Measurements from ENCODE around the gene ALDH3A2. TPM values are rescaled to one million over a fixed set of nuclear protein-coding genes. Genes with fewer than 3 reads are reported as not detected.
A peak's percentile ranks its signal among the peaks of the same experiment; 100 is the strongest.

ALDH3A2 gene
- total RNA-seq, 1 donor, result 82.2 TPM

DNA sequence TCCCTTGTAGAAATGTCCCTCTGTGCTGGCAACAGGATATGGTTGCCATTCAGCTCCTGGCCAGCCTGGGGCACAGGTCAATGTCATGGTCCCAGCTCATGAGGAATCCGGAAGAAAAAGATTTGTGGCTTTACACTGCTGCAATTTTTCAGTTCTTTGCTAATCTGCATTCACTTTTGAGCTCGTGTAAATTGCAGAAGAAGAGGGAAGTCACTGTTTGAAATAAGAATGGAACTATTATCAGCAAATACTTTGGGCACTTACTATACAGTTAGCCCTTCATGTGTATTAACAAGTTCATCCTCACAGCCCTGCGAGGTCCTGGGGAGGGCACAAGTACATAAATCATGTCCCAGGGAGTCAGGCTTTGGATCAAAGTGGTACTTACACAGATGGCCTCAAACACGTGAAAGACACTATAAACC is 53.7 kb downstream of the ALDH3A2 start:
- Histone ChIP-seq H3K9me3 (ENCODE audit: low read depth, low read length) (no peaks in the 10 kb centered on the region), H3K4me2 (ENCODE audit: insufficient read depth, low read length) (no peak overlapping the region), H2AFZ (ENCODE audit: low read length) (no peak overlapping the region), H3K27ac (ENCODE audit: low read depth, low read length) (no peak overlapping the region), H3K4me1 (ENCODE audit: insufficient read depth, low read length) (no peaks in the 10 kb centered on the region), H3K27me3 (ENCODE audit: insufficient read depth, low read length) (no peaks in the 10 kb centered on the region), H3K79me2 (ENCODE audit: insufficient read depth, low read length) (no peaks in the 10 kb centered on the region), H4K20me1 (ENCODE audit: insufficient read depth, low read length) (no peaks in the 10 kb centered on the region), H3K36me3 (ENCODE audit: insufficient read depth, low read length) (no peaks in the 10 kb centered on the region), H3K4me3 (ENCODE audit: insufficient read depth, low read length) (no peak overlapping the region)
- DNase-seq (ENCODE audit: insufficient read length, low spot score, missing footprints), result peak; percentile 82
- TF ChIP-seq, protein P1, sequence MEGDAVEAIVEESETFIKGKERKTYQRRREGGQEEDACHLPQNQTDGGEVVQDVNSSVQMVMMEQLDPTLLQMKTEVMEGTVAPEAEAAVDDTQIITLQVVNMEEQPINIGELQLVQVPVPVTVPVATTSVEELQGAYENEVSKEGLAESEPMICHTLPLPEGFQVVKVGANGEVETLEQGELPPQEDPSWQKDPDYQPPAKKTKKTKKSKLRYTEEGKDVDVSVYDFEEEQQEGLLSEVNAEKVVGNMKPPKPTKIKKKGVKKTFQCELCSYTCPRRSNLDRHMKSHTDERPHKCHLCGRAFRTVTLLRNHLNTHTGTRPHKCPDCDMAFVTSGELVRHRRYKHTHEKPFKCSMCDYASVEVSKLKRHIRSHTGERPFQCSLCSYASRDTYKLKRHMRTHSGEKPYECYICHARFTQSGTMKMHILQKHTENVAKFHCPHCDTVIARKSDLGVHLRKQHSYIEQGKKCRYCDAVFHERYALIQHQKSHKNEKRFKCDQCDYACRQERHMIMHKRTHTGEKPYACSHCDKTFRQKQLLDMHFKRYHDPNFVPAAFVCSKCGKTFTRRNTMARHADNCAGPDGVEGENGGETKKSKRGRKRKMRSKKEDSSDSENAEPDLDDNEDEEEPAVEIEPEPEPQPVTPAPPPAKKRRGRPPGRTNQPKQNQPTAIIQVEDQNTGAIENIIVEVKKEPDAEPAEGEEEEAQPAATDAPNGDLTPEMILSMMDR (IDR thresholded peaks at IDR 0.05; ENCODE audit: extremely low read depth, low read depth, low read length), result no peak

- no peaks in the 10 kb centered on the region for H3K4me1 ChIP-seq (ENCODE audit: insufficient read depth, low read length)
- H3K27ac ChIP-seq (ENCODE audit: low read depth, low read length), result no peak overlapping the region
- TF ChIP-seq, protein P1 (IDR thresholded peaks at IDR 0.05; ENCODE audit: extremely low read depth, low read depth, low read length), result no peak
- no peak overlapping the region for H3K4me3 ChIP-seq (ENCODE audit: insufficient read depth, low read length)
- H3K79me2 ChIP-seq (ENCODE audit: insufficient read depth, low read length), result no peaks in the 10 kb centered on the region
- no peaks in the 10 kb centered on the region for H3K36me3 ChIP-seq (ENCODE audit: insufficient read depth, low read length)
- H2AFZ ChIP-seq (ENCODE audit: low read length), result no peak overlapping the region
- no peaks in the 10 kb centered on the region for H4K20me1 ChIP-seq (ENCODE audit: insufficient read depth, low read length)
- H3K9me3 ChIP-seq (ENCODE audit: low read depth, low read length), result no peaks in the 10 kb centered on the region
- no peak for DNase-seq (ENCODE audit: insufficient read length, low spot score, missing footprints)
- H3K4me2 ChIP-seq (ENCODE audit: insufficient read depth, low read length), result no peak overlapping the region
- no peaks in the 10 kb centered on the region for H3K27me3 ChIP-seq (ENCODE audit: insufficient read depth, low read length)
Measured at GRCh38 chr17:19703106-19703827, 54.7 kb downstream of the ALDH3A2 start.

GRCh38 chr17:19703828-19704613 is 55.5 kb downstream of the ALDH3A2 start:
- Histone ChIP-seq H3K4me1 (ENCODE audit: insufficient read depth, low read length) (no peaks in the 10 kb centered on the region), H3K27me3 (ENCODE audit: insufficient read depth, low read length) (no peaks in the 10 kb centered on the region), H3K79me2 (ENCODE audit: insufficient read depth, low read length) (no peaks in the 10 kb centered on the region), H3K4me3 (ENCODE audit: insufficient read depth, low read length) (no peak overlapping the region), H2AFZ (ENCODE audit: low read length) (no peak overlapping the region), H3K4me2 (ENCODE audit: insufficient read depth, low read length) (no peak overlapping the region), H3K36me3 (ENCODE audit: insufficient read depth, low read length) (no peaks in the 10 kb centered on the region), H4K20me1 (ENCODE audit: insufficient read depth, low read length) (no peaks in the 10 kb centered on the region), H3K27ac (ENCODE audit: low read depth, low read length) (no peak overlapping the region), H3K9me3 (ENCODE audit: low read depth, low read length) (no peaks in the 10 kb centered on the region)
- peak; percentile 77 for DNase-seq (ENCODE audit: insufficient read length, low spot score, missing footprints)
- TF ChIP-seq, protein P1 (IDR thresholded peaks at IDR 0.05; ENCODE audit: extremely low read depth, low read depth, low read length), result no peak

- no peaks in the 10 kb centered on the region for H3K9me3 ChIP-seq (ENCODE audit: low read depth, low read length)
- no peak for DNase-seq (ENCODE audit: insufficient read length, low spot score, missing footprints)
- H3K27me3 ChIP-seq (ENCODE audit: insufficient read depth, low read length), result no peaks in the 10 kb centered on the region
- TF ChIP-seq, protein P1 (IDR thresholded peaks at IDR 0.05; ENCODE audit: extremely low read depth, low read depth, low read length), result no peak
- H2AFZ ChIP-seq (ENCODE audit: low read length), result no peak overlapping the region
- no peaks in the 10 kb centered on the region for H3K79me2 ChIP-seq (ENCODE audit: insufficient read depth, low read length)
- no peak overlapping the region for H3K4me2 ChIP-seq (ENCODE audit: insufficient read depth, low read length)
- no peaks in the 10 kb centered on the region for H3K36me3 ChIP-seq (ENCODE audit: insufficient read depth, low read length)
- no peaks in the 10 kb centered on the region for H4K20me1 ChIP-seq (ENCODE audit: insufficient read depth, low read length)
- no peak overlapping the region for H3K27ac ChIP-seq (ENCODE audit: low read depth, low read length)
- H3K4me3 ChIP-seq (ENCODE audit: insufficient read depth, low read length), result no peak overlapping the region
- no peaks in the 10 kb centered on the region for H3K4me1 ChIP-seq (ENCODE audit: insufficient read depth, low read length)
Measured at GRCh38 chr17:19705201-19705600, 56.6 kb downstream of the ALDH3A2 start.
